K562 (cell line): ENCODE measurements around the gene FAM114A2.

Experiments used
- CREM ChIP-seq: IDR thresholded peaks from 2 replicates; pipeline ENCODE4 v1.6.1; 2014; ENCODE audit warnings: antibody characterized with exemption, low read depth
- HMG20A ChIP-seq: fragments of 450-650 bp; formaldehyde crosslinking; conservative IDR thresholded peaks from 2 replicates; pipeline ENCODE4 v1.4.0; 2020; ENCODE audit warnings: mild to moderate bottlenecking, mixed read lengths
- NFE2 ChIP-seq: IDR thresholded peaks from 2 replicates; pipeline ENCODE4 v1.6.1; 2014; ENCODE audit warnings: antibody characterized with exemption, low read depth
- USF2 ChIP-seq: sonication (generic); formaldehyde crosslinking; IDR thresholded peaks from 2 replicates; pipeline ENCODE4 v1.5.0; 2020; ENCODE audit warnings: missing genetic modification reagents

GRCh38 chr5:153999995-154000394, 38.7 kb downstream of the FAM114A2 start:
- TF ChIP-seq CREM (no peak), USF2 (CRISPR knock-in tag) (no peak), HMG20A (CRISPR knock-in tag) (no peak), NFE2 (no peak)
